Ovary (tissue), 3 donors: ENCODE results near the gene CDKN2AIPNL.

ENCODE experiments used
- CTCF ChIP-seq, 3 donors: fragments of 450-650 bp in 2 of 3; fragments of 200-600 bp in 1 of 3; IDR thresholded peaks; one replicate each; pipeline versions ENCODE4 v1.5.1 to v1.8.0; 2016 to 2022; ENCODE audit warnings: antibody characterized with exemption in 3 of 3, mild to moderate bottlenecking in 1 of 3
- EP300 ChIP-seq: sonication (generic); formaldehyde crosslinking; IDR thresholded peaks from one replicate; pipeline ENCODE4 v1.6.1; 2017; ENCODE audit warnings: antibody characterized with exemption
- POLR2A ChIP-seq: fragments of 450-650 bp; IDR thresholded peaks from one replicate; pipeline ENCODE4 v1.6.1; 2017; ENCODE audit warnings: antibody characterized with exemption, mild to moderate bottlenecking, moderate library complexity
- donor health status: DM: no; HTN: no; CAD: no.

GRCh38 chr5:134427540-134428041, 15.9 kb upstream of the CDKN2AIPNL start:
- TF ChIP-seq CTCF (IDR thresholded peaks at IDR 0.05) (no peak), EP300 (no peak), POLR2A (no peak)
